WI38 (cell line): Measurements from ENCODE around the gene DPP4.

Experiments
- H3K4me3 ChIP-seq: 2 replicates; pipeline ENCODE4 v1.5.1; 2011; ENCODE audit warnings: low read depth, mild to moderate bottlenecking, control low read depth, low read length
- CTCF ChIP-seq: IDR thresholded peaks from 2 replicates; pipeline ENCODE4 v1.5.1; 2012; ENCODE audit warnings: low read depth, mild to moderate bottlenecking, control low read depth, low read length

The DPP4 gene

GRCh38 chr2:162073888-162074631, at the start of gene DPP4:
Gene DPP4 (minus strand): TSS chr2:162074215. CDS start chr2:162073981, 234 bp downstream.
- TF ChIP-seq CTCF: no peak
- H3K4me3 ChIP-seq: peak within 1 kb of the TSS; percentile 76

GRCh38 chr2:162118166-162119031, 44.4 kb upstream of the DPP4 start:
- no peak overlapping the region for H3K4me3 ChIP-seq
- TF ChIP-seq CTCF: no peak

- no peak for TF ChIP-seq CTCF
Measured at GRCh38 chr2:162116352-162116751, 42.3 kb upstream of the DPP4 start.

GRCh38 chr2:162115076-162115475, 41.1 kb upstream of the DPP4 start:
- TF ChIP-seq CTCF: no peak
- no peak overlapping the region for H3K4me3 ChIP-seq

More at GRCh38 chr2:162116352-162116751, 42.3 kb upstream of the DPP4 start:
- no peak overlapping the region for H3K4me3 ChIP-seq

- TF ChIP-seq CTCF: no peak
- H3K4me3 ChIP-seq: no peak overlapping the region
Measured at GRCh38 chr2:162114271-162114670, 40.3 kb upstream of the DPP4 start.

- H3K4me3 ChIP-seq: no peak overlapping the region
- no peak for TF ChIP-seq CTCF
Measured at GRCh38 chr2:162113776-162114168, 39.8 kb upstream of the DPP4 start.
